Middle frontal gyrus (tissue), 1 donor: ENCODE data around the gene TGM3.

Experiments
- DNase-seq: peaks from one replicate; pipeline ENCODE4 v3.0.0-alpha.2; 2015; ENCODE audit warnings: low spot score; ENCODE audit errors: extremely low spot score

The TGM3 gene

GRCh38 chr20:2305479-2305878, 9.7 kb downstream of the TGM3 start:
- DNase-seq = no peak

GRCh38 chr20:2305946-2306345, 10.1 kb downstream of the TGM3 start:
- DNase-seq = no peak

GRCh38 chr20:2307136-2307535, 11.3 kb downstream of the TGM3 start:
- no peak for DNase-seq

GRCh38 chr20:2311329-2311728, 15.5 kb downstream of the TGM3 start:
- no peak for DNase-seq

GRCh38 chr20:2312876-2313275, 17.1 kb downstream of the TGM3 start:
- DNase-seq = no peak

GRCh38 chr20:2313316-2313715, 17.5 kb downstream of the TGM3 start:
- no peak for DNase-seq

GRCh38 chr20:2314759-2315439, 19.1 kb downstream of the TGM3 start:
- DNase-seq = no peak

GRCh38 chr20:2315440-2315778, 19.6 kb downstream of the TGM3 start:
- no peak for DNase-seq

GRCh38 chr20:2316847-2317495, 21.2 kb downstream of the TGM3 start:
- no peak for DNase-seq

- no peak for DNase-seq
Observed at GRCh38 chr20:2320813-2321658, 25.2 kb downstream of the TGM3 start.

GRCh38 chr20:2323051-2323450, 27.2 kb downstream of the TGM3 start:
- no peak for DNase-seq

- DNase-seq = no peak
Observed at GRCh38 chr20:2326046-2326445, 30.2 kb downstream of the TGM3 start.

GRCh38 chr20:2327620-2328555, 32.1 kb downstream of the TGM3 start:
- no peak for DNase-seq

GRCh38 chr20:2329286-2329685, 33.5 kb downstream of the TGM3 start:
- no peak for DNase-seq

- DNase-seq = no peak
Observed at GRCh38 chr20:2330090-2330695, 34.4 kb downstream of the TGM3 start.

- no peak for DNase-seq
Observed at GRCh38 chr20:2331106-2331505, 35.3 kb downstream of the TGM3 start.

- DNase-seq = no peak
Observed at GRCh38 chr20:2331901-2332565, 36.2 kb downstream of the TGM3 start.

GRCh38 chr20:2332711-2333110, 36.9 kb downstream of the TGM3 start:
- no peak for DNase-seq

- no peak for DNase-seq
Observed at GRCh38 chr20:2333821-2334220, 38.0 kb downstream of the TGM3 start.

- no peak for DNase-seq
Observed at GRCh38 chr20:2335096-2335870, 39.5 kb downstream of the TGM3 start.
